ENCODE results near the gene NT5C1B.

DNA sequence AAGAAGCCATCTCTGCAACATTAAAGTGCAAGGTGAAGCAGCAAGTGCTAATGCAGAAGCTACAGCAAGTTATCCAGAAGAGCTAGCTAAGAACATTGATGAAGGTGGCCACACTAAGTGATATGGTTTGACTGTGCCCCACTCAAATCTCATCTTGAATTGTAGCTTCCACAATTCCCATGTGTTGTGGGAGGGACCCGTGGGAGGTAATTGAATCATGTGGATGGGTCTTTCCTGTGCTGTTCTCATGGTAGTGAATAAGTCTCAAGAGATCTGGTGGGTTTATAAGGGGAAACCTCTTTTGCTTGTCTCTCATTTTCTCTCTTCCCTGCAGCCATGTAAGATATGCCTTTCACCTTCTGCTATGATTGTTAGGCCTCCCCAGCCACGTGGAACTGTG, 40.3 kb downstream of the NT5C1B start:
- TF ChIP-seq, protein P1, sequence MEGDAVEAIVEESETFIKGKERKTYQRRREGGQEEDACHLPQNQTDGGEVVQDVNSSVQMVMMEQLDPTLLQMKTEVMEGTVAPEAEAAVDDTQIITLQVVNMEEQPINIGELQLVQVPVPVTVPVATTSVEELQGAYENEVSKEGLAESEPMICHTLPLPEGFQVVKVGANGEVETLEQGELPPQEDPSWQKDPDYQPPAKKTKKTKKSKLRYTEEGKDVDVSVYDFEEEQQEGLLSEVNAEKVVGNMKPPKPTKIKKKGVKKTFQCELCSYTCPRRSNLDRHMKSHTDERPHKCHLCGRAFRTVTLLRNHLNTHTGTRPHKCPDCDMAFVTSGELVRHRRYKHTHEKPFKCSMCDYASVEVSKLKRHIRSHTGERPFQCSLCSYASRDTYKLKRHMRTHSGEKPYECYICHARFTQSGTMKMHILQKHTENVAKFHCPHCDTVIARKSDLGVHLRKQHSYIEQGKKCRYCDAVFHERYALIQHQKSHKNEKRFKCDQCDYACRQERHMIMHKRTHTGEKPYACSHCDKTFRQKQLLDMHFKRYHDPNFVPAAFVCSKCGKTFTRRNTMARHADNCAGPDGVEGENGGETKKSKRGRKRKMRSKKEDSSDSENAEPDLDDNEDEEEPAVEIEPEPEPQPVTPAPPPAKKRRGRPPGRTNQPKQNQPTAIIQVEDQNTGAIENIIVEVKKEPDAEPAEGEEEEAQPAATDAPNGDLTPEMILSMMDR (IDR thresholded peaks at IDR 0.05): no peak
- TF ChIP-seq POLR2AphosphoS5 (IDR thresholded peaks at IDR 0.05) (no peak), POLR2A (IDR thresholded peaks at IDR 0.05) (no peak)
